ENCODE results near the gene CRYBA4. TPM values are rescaled to one million over a fixed set of nuclear protein-coding genes. Genes with fewer than 3 reads are reported as not detected.
A peak's percentile ranks its signal among the peaks of the same experiment; 100 is the strongest.

CRYBA4 gene
- total and polyA plus RNA-seq, 9 donors = not detected

- Histone ChIP-seq H3K4me3 (ENCODE audit: low read length) (no peak overlapping the region), H3K27me3 (ENCODE audit: control insufficient read depth, insufficient read depth, low read length) (peaks cover 38% of the 10 kb centered on the region), H3K4me1 (ENCODE audit: control insufficient read depth, insufficient read depth, low read length) (peaks cover 11% of the 10 kb centered on the region), H3K9me3 (replicated peaks; ENCODE audit: control insufficient read depth, low read depth, low read length) (no peaks in the 10 kb centered on the region), H3K27ac (ENCODE audit: low read length) (peak overlapping the region; percentile 35), H3K36me3 (ENCODE audit: control insufficient read depth, insufficient read depth, low read length) (no peaks in the 10 kb centered on the region)
- no peak for DNase-seq
- 88% methylated on average over 12 of the region's 15 CpGs for WGBS (ENCODE audit: insufficient coverage)
These were observed 21.8 kb downstream of the CRYBA4 start for GRCh38 chr22:26643418-26644100.

GRCh38 chr22:26646158-26646557, 24.4 kb downstream of the CRYBA4 start:
- no peaks in the 10 kb centered on the region for H3K36me3 ChIP-seq (ENCODE audit: control insufficient read depth, insufficient read depth, low read length)
- H3K27ac ChIP-seq (ENCODE audit: low read length) = no peak overlapping the region
- H3K4me1 ChIP-seq (ENCODE audit: control insufficient read depth, insufficient read depth, low read length) = peaks cover 11% of the 10 kb centered on the region
- DNase-seq = no peak
- WGBS (ENCODE audit: insufficient coverage) = 32% methylated on average over 5 of the region's 5 CpGs
- no peak overlapping the region for H3K4me3 ChIP-seq (ENCODE audit: low read length)
- H3K27me3 ChIP-seq (ENCODE audit: control insufficient read depth, insufficient read depth, low read length) = peaks cover 51% of the 10 kb centered on the region
- no peaks in the 10 kb centered on the region for H3K9me3 ChIP-seq (replicated peaks; ENCODE audit: control insufficient read depth, low read depth, low read length)

- no peak for DNase-seq
- H3K27ac ChIP-seq (ENCODE audit: low read length) = no peak overlapping the region
- no peaks in the 10 kb centered on the region for H3K36me3 ChIP-seq (ENCODE audit: control insufficient read depth, insufficient read depth, low read length)
- H3K4me3 ChIP-seq (ENCODE audit: low read length) = no peak overlapping the region
- H3K9me3 ChIP-seq (replicated peaks; ENCODE audit: control insufficient read depth, low read depth, low read length) = no peaks in the 10 kb centered on the region
- WGBS (ENCODE audit: insufficient coverage) = 16% methylated on average over 17 of the region's 17 CpGs
- peaks cover 60% of the 10 kb centered on the region for H3K27me3 ChIP-seq (ENCODE audit: control insufficient read depth, insufficient read depth, low read length)
- peaks cover 11% of the 10 kb centered on the region for H3K4me1 ChIP-seq (ENCODE audit: control insufficient read depth, insufficient read depth, low read length)
These were observed 26.3 kb downstream of the CRYBA4 start for GRCh38 chr22:26648011-26648497.

- no peaks in the 10 kb centered on the region for H3K9me3 ChIP-seq (replicated peaks; ENCODE audit: control insufficient read depth, low read depth, low read length)
- H3K27ac ChIP-seq (ENCODE audit: low read length) = no peak overlapping the region
- H3K36me3 ChIP-seq (ENCODE audit: control insufficient read depth, insufficient read depth, low read length) = no peaks in the 10 kb centered on the region
- peak; percentile 52 for DNase-seq
- 52% methylated on average over 3 of the region's 6 CpGs for WGBS (ENCODE audit: insufficient coverage)
- peaks cover 64% of the 10 kb centered on the region for H3K27me3 ChIP-seq (ENCODE audit: control insufficient read depth, insufficient read depth, low read length)
- H3K4me3 ChIP-seq (ENCODE audit: low read length) = no peak overlapping the region
- peaks cover 11% of the 10 kb centered on the region for H3K4me1 ChIP-seq (ENCODE audit: control insufficient read depth, insufficient read depth, low read length)
These were observed 27.0 kb downstream of the CRYBA4 start for GRCh38 chr22:26648528-26649388.

GRCh38 chr22:26650722-26651421, 29.1 kb downstream of the CRYBA4 start:
- DNase-seq = no peak
- 75% methylated on average over 1 of the region's 6 CpGs for WGBS (ENCODE audit: insufficient coverage)
- Histone ChIP-seq H3K9me3 (replicated peaks; ENCODE audit: control insufficient read depth, low read depth, low read length) (no peaks in the 10 kb centered on the region), H3K4me3 (ENCODE audit: low read length) (no peak overlapping the region), H3K4me1 (ENCODE audit: control insufficient read depth, insufficient read depth, low read length) (peaks cover 4% of the 10 kb centered on the region), H3K36me3 (ENCODE audit: control insufficient read depth, insufficient read depth, low read length) (no peaks in the 10 kb centered on the region), H3K27me3 (ENCODE audit: control insufficient read depth, insufficient read depth, low read length) (peaks cover 73% of the 10 kb centered on the region), H3K27ac (ENCODE audit: low read length) (no peak overlapping the region)

GRCh38 chr22:26651815-26652214, 30.1 kb downstream of the CRYBA4 start:
- Histone ChIP-seq H3K27ac (ENCODE audit: low read length) (no peak overlapping the region), H3K36me3 (ENCODE audit: control insufficient read depth, insufficient read depth, low read length) (no peaks in the 10 kb centered on the region), H3K27me3 (ENCODE audit: control insufficient read depth, insufficient read depth, low read length) (peaks cover 72% of the 10 kb centered on the region), H3K4me3 (ENCODE audit: low read length) (no peak overlapping the region), H3K9me3 (replicated peaks; ENCODE audit: control insufficient read depth, low read depth, low read length) (no peaks in the 10 kb centered on the region), H3K4me1 (ENCODE audit: control insufficient read depth, insufficient read depth, low read length) (peaks cover 4% of the 10 kb centered on the region)
- DNase-seq = no peak
- 73% methylated on average over 6 of the region's 10 CpGs for WGBS (ENCODE audit: insufficient coverage)

- H3K36me3 ChIP-seq (ENCODE audit: control insufficient read depth, insufficient read depth, low read length) = no peaks in the 10 kb centered on the region
- peaks cover 81% of the 10 kb centered on the region for H3K27me3 ChIP-seq (ENCODE audit: control insufficient read depth, insufficient read depth, low read length)
- no peak within 1 kb of the TSS for H3K27ac ChIP-seq (ENCODE audit: low read length)
- H3K9me3 ChIP-seq (replicated peaks; ENCODE audit: control insufficient read depth, low read depth, low read length) = no peaks in the 10 kb centered on the region
- no peak within 1 kb of the TSS for H3K4me3 ChIP-seq (ENCODE audit: low read length)
- no peak for DNase-seq
- under 1% methylated on average over 46 of the region's 62 CpGs for WGBS (ENCODE audit: insufficient coverage)
- H3K4me1 ChIP-seq (ENCODE audit: control insufficient read depth, insufficient read depth, low read length) = peaks cover 19% of the 10 kb centered on the region
These were observed 35.4 kb downstream of the CRYBA4 start, which contains the start of gene MIAT for GRCh38 chr22:26656891-26657851. Gene MIAT, plus strand, starts transcription at chr22:26657588.

GRCh38 chr22:26658161-26658560, 36.4 kb downstream of the CRYBA4 start:
- 15% methylated on average over 3 of the region's 11 CpGs for WGBS (ENCODE audit: insufficient coverage)
- Histone ChIP-seq H3K4me1 (ENCODE audit: control insufficient read depth, insufficient read depth, low read length) (peaks cover 19% of the 10 kb centered on the region), H3K36me3 (ENCODE audit: control insufficient read depth, insufficient read depth, low read length) (no peaks in the 10 kb centered on the region), H3K27me3 (ENCODE audit: control insufficient read depth, insufficient read depth, low read length) (peaks cover 74% of the 10 kb centered on the region), H3K4me3 (ENCODE audit: low read length) (no peak overlapping the region), H3K9me3 (replicated peaks; ENCODE audit: control insufficient read depth, low read depth, low read length) (no peaks in the 10 kb centered on the region), H3K27ac (ENCODE audit: low read length) (no peak overlapping the region)
- no peak for DNase-seq

GRCh38 chr22:26658671-26659478, 37.1 kb downstream of the CRYBA4 start:
- Histone ChIP-seq H3K9me3 (replicated peaks; ENCODE audit: control insufficient read depth, low read depth, low read length) (no peaks in the 10 kb centered on the region), H3K27me3 (ENCODE audit: control insufficient read depth, insufficient read depth, low read length) (peaks cover 70% of the 10 kb centered on the region), H3K36me3 (ENCODE audit: control insufficient read depth, insufficient read depth, low read length) (no peaks in the 10 kb centered on the region), H3K4me3 (ENCODE audit: low read length) (peak overlapping the region; percentile 5), H3K27ac (ENCODE audit: low read length) (no peak overlapping the region), H3K4me1 (ENCODE audit: control insufficient read depth, insufficient read depth, low read length) (peaks cover 19% of the 10 kb centered on the region)
- DNase-seq = peak; percentile 71
- 3% methylated on average over 19 of the region's 27 CpGs for WGBS (ENCODE audit: insufficient coverage)
